GM21367 (cell line): ENCODE results near the gene B3GNT9.
"Not testable (repeated sequence)": the region's sequence is repeated elsewhere in the genome, so short reads cannot be mapped to it uniquely, and the experiment has no call there.

Experiments
- ATAC-seq: cut with Tn5 transposase; IDR thresholded peaks from one replicate; pipeline ENCODE4 v1.9.1; 2021; ENCODE audit not compliant: unreplicated experiment

B3GNT9 gene

DNA sequence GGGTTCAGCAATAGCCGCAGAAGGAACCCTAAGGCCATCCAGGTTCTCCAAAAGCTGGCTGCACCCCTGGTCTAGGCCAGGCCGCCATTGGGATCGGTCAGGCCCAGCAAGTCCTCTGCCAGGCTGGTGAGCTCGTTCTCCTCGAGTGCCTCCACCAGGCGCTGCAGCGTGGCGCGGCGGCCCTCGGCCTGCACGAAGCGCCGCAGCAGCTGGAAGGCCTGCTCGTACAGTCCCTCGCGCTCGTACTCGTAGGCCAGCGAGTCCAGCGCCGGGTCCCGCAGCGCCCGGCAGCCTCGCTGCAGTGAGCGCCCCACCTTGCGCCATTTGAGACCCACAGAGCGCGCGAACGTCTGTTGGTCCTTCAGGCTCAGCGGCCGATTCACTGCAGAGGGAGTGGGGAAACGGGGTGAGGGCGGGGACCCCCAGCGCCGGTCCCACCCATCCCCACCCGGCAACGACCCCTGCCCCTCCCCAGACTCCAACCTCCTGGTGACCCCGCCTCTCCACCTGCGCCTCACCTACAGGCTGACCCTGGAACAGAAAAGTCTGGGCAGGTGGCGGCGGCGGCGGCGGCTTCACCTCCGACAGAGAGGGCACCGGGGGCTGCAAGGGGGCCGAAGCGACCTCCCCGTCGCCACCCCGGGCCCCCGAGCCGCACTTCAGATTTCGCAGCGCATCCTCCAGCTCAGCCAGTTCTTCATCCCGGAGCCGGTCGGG, 3.9 kb upstream of the B3GNT9 start:
- no peak for ATAC-seq

- ATAC-seq = no peak
Observed at GRCh38 chr16:67151431-67152097, 766 bp upstream of the B3GNT9 start.

GRCh38 chr16:67150047-67150832, 558 bp downstream of the B3GNT9 start:
- peak; percentile 27 for ATAC-seq

- no peak for ATAC-seq
Observed at GRCh38 chr16:67149276-67150046, 1.3 kb downstream of the B3GNT9 start.

DNA sequence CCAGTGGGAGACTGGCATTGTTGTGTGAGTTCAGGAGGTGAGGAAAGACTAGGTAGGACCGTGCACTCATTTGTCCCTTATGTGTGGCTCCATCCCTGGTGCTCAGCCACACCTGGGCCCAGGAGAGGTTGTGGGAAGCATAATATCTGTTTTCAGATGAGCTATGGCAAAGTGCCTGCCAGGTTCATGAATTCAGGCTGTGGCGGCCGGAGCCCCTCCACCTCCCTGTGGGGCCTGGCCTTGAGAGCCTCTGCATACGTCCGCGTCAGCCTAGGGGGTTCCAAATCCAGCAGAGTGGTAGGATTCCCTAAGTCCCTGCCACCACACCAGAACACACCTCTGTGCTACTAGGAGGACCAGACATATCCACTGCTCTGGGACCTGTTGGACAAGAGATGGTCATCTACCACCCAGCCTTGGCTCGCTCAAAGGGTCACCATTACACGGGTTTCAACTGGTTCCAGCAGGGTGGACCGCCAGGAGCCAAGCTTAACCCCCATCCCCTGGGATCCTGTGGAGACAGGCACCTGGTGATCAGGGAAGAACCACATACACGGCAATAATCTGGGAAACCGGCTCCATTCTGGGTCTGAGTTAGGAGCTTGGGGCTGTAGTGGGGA, 2.0 kb downstream of the B3GNT9 start:
- no peak for ATAC-seq

DNA sequence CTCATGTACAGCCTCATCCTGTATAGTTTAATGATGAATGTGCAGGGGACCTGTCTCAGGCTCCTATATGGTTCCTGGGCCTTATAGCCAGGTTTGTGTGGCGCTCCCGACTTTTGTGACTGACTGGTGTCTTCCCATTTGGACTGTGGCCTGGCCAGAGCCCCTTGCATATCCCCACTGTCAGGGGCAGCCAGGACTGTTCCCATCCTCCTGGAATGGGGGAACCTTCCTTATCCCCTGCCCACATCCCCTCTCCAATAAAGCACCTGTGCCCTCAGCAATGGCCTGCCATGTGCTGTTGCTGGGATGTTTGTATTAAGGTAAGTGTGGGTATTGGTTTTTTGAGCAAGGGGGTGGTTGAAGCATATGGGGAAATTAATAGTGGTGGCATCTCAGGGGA, 2.6 kb downstream of the B3GNT9 start:
- ATAC-seq = no peak

GRCh38 chr16:67147437-67148140, 3.2 kb downstream of the B3GNT9 start:
- no peak for ATAC-seq

GRCh38 chr16:67146523-67147357, 4.1 kb downstream of the B3GNT9 start:
- ATAC-seq = no peak

- ATAC-seq = no peak
Observed at GRCh38 chr16:67145746-67146145, 5.1 kb downstream of the B3GNT9 start.

GRCh38 chr16:67144943-67145342, 5.9 kb downstream of the B3GNT9 start:
- no peak for ATAC-seq

DNA sequence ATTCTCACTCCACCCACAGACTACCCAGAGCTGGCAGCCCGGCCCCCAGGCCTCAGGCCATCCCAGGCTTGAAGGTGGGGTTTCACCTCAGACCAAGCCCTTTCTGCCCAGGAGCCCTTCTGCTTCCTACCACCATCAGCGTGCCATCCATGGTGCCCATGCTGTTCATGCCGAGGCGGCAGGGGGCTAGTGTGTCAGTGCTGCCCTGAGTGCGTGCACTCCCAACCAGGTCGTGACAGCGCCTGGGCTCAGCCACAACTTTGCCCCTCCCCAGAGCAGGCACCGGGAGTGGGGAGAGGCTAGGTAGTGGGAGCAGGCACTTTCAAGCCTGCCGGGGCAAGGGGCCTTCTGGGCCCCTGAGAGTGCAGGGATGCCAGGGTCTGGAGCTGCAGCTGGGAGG, 8.5 kb downstream of the B3GNT9 start:
- no peak for ATAC-seq

DNA sequence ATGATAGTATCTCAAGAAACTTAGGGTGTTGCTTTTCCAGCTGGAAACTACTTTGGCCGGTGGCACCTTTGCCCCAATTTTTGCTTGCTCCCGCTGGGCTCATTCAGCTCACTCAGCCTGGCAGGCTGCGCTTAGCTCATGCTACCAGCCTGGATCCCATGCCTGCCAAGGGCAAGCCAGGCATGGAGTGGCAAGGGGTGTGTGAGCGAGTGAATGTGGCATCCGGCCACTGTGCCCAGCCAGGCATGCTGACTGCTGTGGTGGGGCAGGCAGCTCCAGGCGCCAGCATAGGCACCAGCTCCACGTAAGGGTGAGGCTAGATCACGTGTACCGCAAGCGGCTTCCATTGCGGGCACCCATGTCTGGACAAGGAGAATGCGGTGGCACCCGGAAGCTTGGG, 9.4 kb downstream of the B3GNT9 start:
- no peak for ATAC-seq

DNA sequence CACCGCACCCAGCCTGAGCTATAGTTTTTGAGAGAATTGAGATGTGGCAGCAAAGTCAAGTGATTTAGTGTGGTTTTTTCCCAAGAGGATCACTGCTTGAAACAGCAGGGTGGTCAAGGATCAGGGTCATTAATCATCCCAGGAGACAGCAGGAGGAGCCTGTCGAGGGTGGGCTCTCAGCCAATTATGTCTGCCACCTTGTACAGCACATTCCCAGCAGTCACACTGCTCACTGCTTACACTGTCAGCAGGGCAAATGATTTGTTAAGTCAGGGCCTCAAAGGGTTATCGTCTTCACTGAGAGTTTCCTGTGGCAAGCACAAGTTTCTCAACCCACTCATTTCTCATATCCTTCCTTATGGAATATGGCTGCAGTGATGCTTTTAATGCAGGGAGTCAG, 13.2 kb downstream of the B3GNT9 start:
- no peak for ATAC-seq

GRCh38 chr16:67129422-67129821, 21.4 kb downstream of the B3GNT9 start:
- no peak for ATAC-seq

GRCh38 chr16:67128887-67129286, 21.9 kb downstream of the B3GNT9 start:
- ATAC-seq = no peak

DNA sequence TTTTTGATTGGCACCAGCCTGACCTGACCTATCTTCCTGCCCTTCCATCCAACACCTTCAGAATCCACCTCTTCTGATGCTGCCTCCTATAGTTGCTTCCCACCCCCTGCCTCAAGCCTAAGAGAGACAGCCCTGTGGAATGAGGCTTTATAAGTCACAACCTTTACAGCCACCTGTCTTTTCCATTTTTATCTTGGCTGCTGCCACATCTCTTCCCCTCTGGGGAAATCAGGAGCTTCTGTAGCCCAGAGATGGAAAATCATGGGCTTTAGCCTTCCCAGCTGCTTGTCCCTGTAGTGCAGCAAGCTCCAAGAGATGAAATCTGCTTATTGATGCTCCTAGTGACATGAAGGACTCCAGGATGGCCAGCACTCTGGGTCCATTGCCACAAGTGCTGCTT, 22.4 kb downstream of the B3GNT9 start:
- ATAC-seq = no peak

DNA sequence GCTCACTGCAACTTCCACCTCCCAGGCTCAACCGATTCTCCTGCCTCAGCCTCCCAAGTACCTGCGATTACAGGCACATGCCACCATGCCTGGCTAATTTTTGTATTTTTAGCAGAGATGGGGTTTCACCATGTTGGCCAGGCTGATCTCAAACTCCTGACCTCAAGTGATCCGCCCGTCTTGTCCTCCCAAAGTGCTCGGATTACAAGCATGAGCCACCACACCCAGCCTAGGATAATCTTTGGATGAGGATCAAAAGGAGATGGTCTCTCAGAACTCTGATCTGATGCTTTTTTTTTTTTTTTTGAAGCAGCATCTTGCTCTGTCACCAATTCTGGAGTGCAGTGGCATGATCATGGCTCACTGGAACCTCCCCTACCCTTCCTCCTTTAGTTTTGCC, 28.0 kb downstream of the B3GNT9 start:
- not testable (repeated sequence) for ATAC-seq

DNA sequence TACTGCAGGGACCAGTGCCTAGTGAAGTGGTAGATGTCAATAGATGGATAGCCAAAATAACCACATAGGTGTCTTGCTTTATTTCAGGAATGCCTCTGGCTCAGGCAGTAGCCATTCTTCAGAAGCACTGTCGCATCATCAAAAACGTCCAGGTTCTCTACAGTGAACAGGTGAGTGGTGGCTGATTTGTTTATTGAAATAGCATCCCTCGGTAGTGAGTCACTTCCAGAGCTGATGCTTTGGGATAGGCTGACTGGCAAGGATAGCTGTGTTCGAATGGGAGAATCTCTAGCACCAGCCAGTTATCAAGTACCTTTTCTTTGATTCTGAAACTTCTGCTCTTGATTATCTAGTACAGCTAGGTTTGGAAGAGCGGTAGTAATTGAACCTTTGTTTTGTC, 30.8 kb downstream of the B3GNT9 start:
- ATAC-seq = no peak

DNA sequence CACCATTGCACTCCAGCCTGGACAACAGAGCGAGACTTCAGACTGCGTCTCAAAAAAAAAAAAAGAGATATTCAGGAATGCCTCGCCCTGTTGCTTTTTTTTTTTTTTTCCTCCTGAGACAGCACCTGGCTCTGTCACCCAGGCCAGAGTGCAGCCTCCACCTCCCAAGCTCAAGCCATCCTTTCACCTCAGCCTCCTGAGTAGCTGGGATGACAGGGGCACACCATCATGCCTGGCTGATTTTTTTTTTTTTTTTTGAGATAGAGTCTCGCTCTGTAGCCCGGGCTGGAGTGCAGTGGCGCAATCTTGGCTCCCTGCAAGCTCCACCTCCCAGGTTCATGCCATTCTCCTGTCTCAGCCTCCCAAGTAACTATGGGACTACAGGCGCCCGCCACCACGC, 33.1 kb downstream of the B3GNT9 start:
- ATAC-seq = no peak
